DND-41 (cell line): ENCODE results near the gene HRH2.

Source experiments
- CTCF ChIP-seq: IDR thresholded peaks from 2 replicates; pipeline ENCODE4 v1.5.1; 2012; ENCODE audit warnings: borderline replicate concordance, low read length, moderate library complexity, mild to moderate bottlenecking; ENCODE audit not compliant: poor library complexity, severe bottlenecking; ENCODE audit errors: extremely low read depth
- EZH2 ChIP-seq: IDR thresholded peaks from 3 replicates; pipeline ENCODE4 v1.6.1; 2012; ENCODE audit warnings: borderline replicate concordance, low read depth, mild to moderate bottlenecking, moderate library complexity, low read length, inconsistent platforms; ENCODE audit not compliant: severe bottlenecking

- TF ChIP-seq EZH2 (no peak), CTCF (no peak)
Observed at GRCh38 chr5:175743676-175744210, 85.9 kb downstream of the HRH2 start.
